GM12878 (cell line): Measurements from ENCODE around the gene CAMK2B. TPM values are rescaled to one million over a fixed set of nuclear protein-coding genes. Genes with fewer than 3 reads are reported as not detected.

ENCODE experiments used
- BACH1 ChIP-seq: fragments of 450-650 bp; IDR thresholded peaks from 2 replicates; pipeline ENCODE4 v1.6.1; 2017; ENCODE audit warnings: mild to moderate bottlenecking, borderline replicate concordance
- CHD2 ChIP-seq: IDR thresholded peaks from 2 replicates; pipeline ENCODE4 v1.6.1; 2011; ENCODE audit warnings: low read depth, low read length, improper control_type of control experiment, borderline replicate concordance
- CHD4 ChIP-seq: fragments of 200-600 bp; sonication (generic); IDR thresholded peaks from 2 replicates; pipeline ENCODE4 v1.6.1; 2016; ENCODE audit warnings: mild to moderate bottlenecking
- CREB1 ChIP-seq: IDR thresholded peaks from 2 replicates; pipeline ENCODE4 v1.6.1; 2012; ENCODE audit warnings: low read depth, mild to moderate bottlenecking, inconsistent platforms
- DPF2 ChIP-seq: fragments of 450-650 bp; IDR thresholded peaks from 2 replicates; pipeline ENCODE4 v1.6.1; 2017; ENCODE audit warnings: mild to moderate bottlenecking
- JUNB ChIP-seq: IDR thresholded peaks from 2 replicates; pipeline ENCODE4 v1.6.1; 2016; ENCODE audit warnings: antibody characterized with exemption, mild to moderate bottlenecking
- LARP7 ChIP-seq: fragments of 450-650 bp; IDR thresholded peaks from 2 replicates; pipeline ENCODE4 v1.6.1; 2017; ENCODE audit warnings: mild to moderate bottlenecking
- MAX ChIP-seq: IDR thresholded peaks from 2 replicates; pipeline ENCODE4 v1.6.1; 2012; ENCODE audit warnings: low read depth, low read length, improper control_type of control experiment
- MEF2A ChIP-seq: IDR thresholded peaks from 2 replicates; pipeline ENCODE4 v1.6.1; 2011; ENCODE audit warnings: low read depth, mild to moderate bottlenecking, low read length, moderate library complexity; ENCODE audit not compliant: insufficient read depth
- RELB ChIP-seq: fragments of 450-650 bp; IDR thresholded peaks from 2 replicates; pipeline ENCODE4 v1.6.1; 2017; ENCODE audit warnings: low read depth, mild to moderate bottlenecking, moderate library complexity
- RUNX3 ChIP-seq: IDR thresholded peaks from 2 replicates; pipeline ENCODE4 v1.6.1; 2012; ENCODE audit warnings: low read length, inconsistent platforms
- ZBTB33 ChIP-seq: fragments of 450-650 bp; IDR thresholded peaks from 2 replicates; pipeline ENCODE4 v1.6.1; 2017; ENCODE audit warnings: mild to moderate bottlenecking
- ZNF274 ChIP-seq: IDR thresholded peaks from one replicate; pipeline ENCODE4 v1.8.0; 2011; ENCODE audit not compliant: insufficient read length, insufficient read depth
- polyA plus RNA-seq, 11 experiments: library from polyadenylated mRNA; depleted of rRNA in 4 of 11; unstranded in 6 of 11; stranded (reverse) in 5 of 11; fragments of >200 nt; fragmentation: Nextera tagmentation in 4 of 11; fragmentation: Illumina TruSeq in 1 of 11; extraction: Ambion mirVana in 4 of 11; extraction: Trizol in 1 of 11; gene quantifications; 1 replicate in 1 of 11; 2 replicates in 10 of 11; pipeline versions ENCODE4 v1.2.1 to v1.2.3, GENCODE V29; 2011 to 2016; ENCODE audit warnings: inconsistent platforms in 2 of 11, missing spikeins in 2 of 11, low read depth in 1 of 11
- total RNA-seq, 4 experiments: library from RNA; depleted of rRNA in 3 of 4; stranded (reverse); fragments of >200 nt in 3 of 4; fragmentation: Illumina TruSeq in 1 of 4; extraction: Trizol in 1 of 4; gene quantifications; 2 replicates each; pipeline versions ENCODE4 v1.2.1 to v1.2.3, GENCODE V29; 2013 to 2021

CAMK2B gene
- total and polyA plus RNA-seq, 10 of the 15 experiments (the other 5 are each of a cell fraction or from before 2014, with no cell fraction given): 0.06 to 0.23 (median 0.11) TPM; not detected in 5

GRCh38 chr7:44267719-44268421 is 57.5 kb downstream of the CAMK2B start (continued):
- TF ChIP-seq BACH1: no peak
- TF ChIP-seq CHD4: no peak
- TF ChIP-seq MAX: no peak
- no peak for TF ChIP-seq RELB
- TF ChIP-seq ZBTB33: no peak
- no peak for TF ChIP-seq LARP7
- no peak for TF ChIP-seq MEF2A
- no peak for TF ChIP-seq ZNF274
- TF ChIP-seq CREB1: no peak
- no peak for TF ChIP-seq RUNX3
- TF ChIP-seq CHD2: no peak
- TF ChIP-seq JUNB: no peak
- no peak for TF ChIP-seq DPF2
